SK-N-MC (cell line): ENCODE measurements around the gene ZNF723.

Experiments
- EZH2 ChIP-seq: fragments of 200-600 bp; sonication (generic); IDR thresholded peaks from one replicate; pipeline ENCODE4 v1.6.1; 2017; ENCODE audit warnings: antibody characterized with exemption
- FOXP2 ChIP-seq: optimal IDR thresholded peaks from 2 replicates; pipeline ENCODE3; 2011; ENCODE audit warnings: mild to moderate bottlenecking, moderate library complexity; ENCODE audit not compliant: insufficient read depth; ENCODE audit errors: extremely low read length, control extremely low read depth

GRCh38 chr19:22901431-22902130, 69.5 kb downstream of the ZNF723 start:
- no peak for TF ChIP-seq EZH2
- TF ChIP-seq FOXP2, result no peak
